ENCODE measurements around the gene CRHBP. TPM values are rescaled to one million over a fixed set of nuclear protein-coding genes. Genes with fewer than 3 reads are reported as not detected.

The CRHBP gene, protein sequence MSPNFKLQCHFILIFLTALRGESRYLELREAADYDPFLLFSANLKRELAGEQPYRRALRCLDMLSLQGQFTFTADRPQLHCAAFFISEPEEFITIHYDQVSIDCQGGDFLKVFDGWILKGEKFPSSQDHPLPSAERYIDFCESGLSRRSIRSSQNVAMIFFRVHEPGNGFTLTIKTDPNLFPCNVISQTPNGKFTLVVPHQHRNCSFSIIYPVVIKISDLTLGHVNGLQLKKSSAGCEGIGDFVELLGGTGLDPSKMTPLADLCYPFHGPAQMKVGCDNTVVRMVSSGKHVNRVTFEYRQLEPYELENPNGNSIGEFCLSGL
- total RNA-seq: 0.29 TPM in 1 of 2 replicates, not detected in the other

DNA sequence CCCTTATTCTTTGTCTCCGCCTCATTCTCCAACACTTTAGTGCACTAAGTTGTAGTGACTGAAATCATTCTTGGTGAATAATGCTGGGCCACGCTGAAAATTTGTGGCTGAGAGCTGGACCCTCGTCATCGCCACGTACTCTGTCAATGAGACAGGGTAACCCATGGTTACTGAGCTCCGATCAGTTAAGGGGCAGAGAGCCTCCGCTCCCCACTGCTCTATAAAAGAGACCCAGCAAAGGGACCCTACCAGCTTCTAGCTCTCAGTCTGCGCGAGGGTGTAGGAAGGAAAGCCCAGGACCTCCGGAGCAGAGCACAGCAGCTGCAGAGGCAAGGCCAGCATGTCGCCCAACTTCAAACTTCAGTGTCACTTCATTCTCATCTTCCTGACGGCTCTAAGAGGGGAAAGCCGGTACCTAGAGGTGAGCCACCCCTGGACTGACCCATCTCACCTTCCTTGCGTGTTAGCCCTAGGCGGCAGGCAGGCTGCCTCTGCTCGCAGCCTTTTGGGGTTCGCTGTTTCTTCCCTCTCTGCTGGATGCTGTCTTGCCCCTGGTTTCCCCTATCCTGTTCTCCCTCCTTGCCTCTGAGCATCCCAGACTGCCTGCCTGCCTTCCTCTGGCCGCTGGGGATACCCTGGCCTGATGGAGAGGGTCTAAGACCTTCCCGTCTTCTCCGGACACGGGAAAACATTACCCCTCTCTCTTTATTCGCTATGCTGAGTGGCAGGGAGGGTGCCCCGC lies at the start of gene CRHBP:
TSS of gene CRHBP (plus strand) at position 251 of the 742 bp plus-strand sequence. CDS start at position 341, 90 bp downstream.

Small RNA genes within 50 kb of the gene (small RNA-seq; reads per million reads assigned to genes)
- gene RNU6ATAC36P: not detected

Other genes with a start within 250 kb of the CRHBP start
- 331 and 335 TPM in 2 replicates for gene F2R, start 236.9 kb upstream of the CRHBP start, total RNA-seq
- gene F2RL1, start 134.0 kb upstream of the CRHBP start, total RNA-seq: 126 and 135 TPM in 2 replicates
- gene S100Z, start 103.0 kb upstream of the CRHBP start, total RNA-seq: not detected in 2 replicates
- gene AGGF1, start 77.4 kb downstream of the CRHBP start, total RNA-seq: 19.6 and 20.5 TPM in 2 replicates
- gene ZBED3, start 134.2 kb downstream of the CRHBP start, total RNA-seq: 3.2 and 7.8 TPM in 2 replicates